GM19468 (cell line): ENCODE measurements around the gene GNB3.

Source experiments
- ATAC-seq: cut with Tn5 transposase; IDR thresholded peaks from one replicate; pipeline ENCODE4 v1.9.1; 2021; ENCODE audit warnings: mild to moderate bottlenecking, moderate library complexity, moderate number of reproducible peaks; ENCODE audit not compliant: unreplicated experiment; ENCODE audit errors: extremely low read depth

GNB3 gene

GRCh38 chr12:6834873-6835272, 5.9 kb upstream of the GNB3 start:
- ATAC-seq: no peak

GRCh38 chr12:6836851-6837250, 3.9 kb upstream of the GNB3 start:
- ATAC-seq: no peak

GRCh38 chr12:6837370-6838060, 3.2 kb upstream of the GNB3 start:
- no peak for ATAC-seq

- no peak for ATAC-seq
Measured at GRCh38 chr12:6838854-6839253, 1.9 kb upstream of the GNB3 start.

- ATAC-seq: no peak
Measured at GRCh38 chr12:6839482-6840201, 1.1 kb upstream of the GNB3 start.

GRCh38 chr12:6840330-6840729, 395 bp upstream of the GNB3 start:
- ATAC-seq: no peak

GRCh38 chr12:6842075-6842474, 1.4 kb downstream of the GNB3 start:
- no peak for ATAC-seq

- ATAC-seq: no peak
Measured at GRCh38 chr12:6843118-6843902, 2.6 kb downstream of the GNB3 start.

- no peak for ATAC-seq
Measured at GRCh38 chr12:6845395-6845794, 4.7 kb downstream of the GNB3 start.

GRCh38 chr12:6846316-6846869, 5.7 kb downstream of the GNB3 start:
- no peak for ATAC-seq

GRCh38 chr12:6847676-6848075, 7.0 kb downstream of the GNB3 start:
- ATAC-seq: no peak

GRCh38 chr12:6849427-6849826, 8.7 kb downstream of the GNB3 start:
- ATAC-seq: no peak

GRCh38 chr12:6849976-6850560, 9.3 kb downstream of the GNB3 start:
- ATAC-seq: no peak

GRCh38 chr12:6850796-6851152, 10.0 kb downstream of the GNB3 start:
- ATAC-seq: no peak

GRCh38 chr12:6851153-6851920, 10.6 kb downstream of the GNB3 start, which contains the start of gene CDCA3:
TSS of gene CDCA3 (minus strand) at chr12:6851286. CDS start at chr12:6850952, 334 bp downstream.
- peak; percentile 40 for ATAC-seq

- peak; percentile 82 for ATAC-seq
Measured at GRCh38 chr12:6851921-6852650, 11.4 kb downstream of the GNB3 start, which contains the start of gene USP5. TSS of gene USP5 (plus strand) at chr12:6852150. CDS start at chr12:6852180, 30 bp downstream.

GRCh38 chr12:6852651-6853354, 12.1 kb downstream of the GNB3 start:
- no peak for ATAC-seq

GRCh38 chr12:6853626-6854025, 12.9 kb downstream of the GNB3 start:
- no peak for ATAC-seq
